Prostate gland (tissue), 2 donors: ENCODE measurements around the gene BRINP2. TPM values are rescaled to one million over a fixed set of nuclear protein-coding genes. Genes with fewer than 3 reads are reported as not detected.

Experiments used
- DNase-seq: peaks from one replicate; pipeline ENCODE4 v3.0.0-alpha.2; 2019; ENCODE audit warnings: low spot score
- H3K27ac ChIP-seq, 2 donors: fragments of 200-600 bp; sonication (generic); 2 replicates each; pipeline ENCODE4 v1.5.1; 2017 to 2019
- H3K27me3 ChIP-seq: fragments of 200-600 bp; sonication (generic); replicated peaks from 2 replicates; pipeline ENCODE4 v1.5.1; 2019; ENCODE audit not compliant: insufficient read depth
- H3K36me3 ChIP-seq, 2 donors: fragments of 200-600 bp; sonication (generic); 1 replicate in 1 of 2; 2 replicates in 1 of 2; pipeline versions ENCODE4 v1.5.1 to v1.8.1; 2017 to 2019
- H3K4me1 ChIP-seq: fragments of 200-600 bp; sonication (generic); replicated peaks from 2 replicates; pipeline ENCODE4 v1.5.1; 2019
- H3K4me3 ChIP-seq, 2 donors: fragments of 200-600 bp; sonication (generic); 2 replicates each; pipeline ENCODE4 v1.5.1; 2017 to 2019
- H3K9me3 ChIP-seq: fragments of 200-600 bp; sonication (generic); 2 replicates; pipeline ENCODE4 v1.5.1; 2017
- POLR2A ChIP-seq: fragments of 450-650 bp; IDR thresholded peaks from one replicate; pipeline ENCODE4 v1.6.1; 2016; ENCODE audit warnings: antibody characterized with exemption, mild to moderate bottlenecking
- POLR2AphosphoS5 ChIP-seq: sonication (generic); formaldehyde crosslinking; IDR thresholded peaks from one replicate; pipeline ENCODE4 v1.6.1; 2017; ENCODE audit warnings: antibody characterized with exemption
- WGBS: methylation state at CpG from one replicate; pipeline ENCODE4 v1.1.5; 2018; 5-methylcytosine and 5-hydroxymethylcytosine counted together
- intact Hi-C: fragments of 100-400 bp; cut with DNase I; formaldehyde crosslinking; loops from one replicate; pipeline ENCODE4 v1.14.2; 2022
- total RNA-seq, 2 donors: library from RNA; depleted of rRNA; stranded (reverse); fragments of >200 nt; gene quantifications; one replicate each; pipeline ENCODE4 v1.1.0, GENCODE V29; 2016
- TF ChIP-seq, protein P1 (sequence below), 4 experiments: fragments of 200-600 bp in 2 of 4; fragments of 450-650 bp in 2 of 4; sonication (generic) in 2 of 4; IDR thresholded peaks; 1 replicate in 3 of 4; 2 replicates in 1 of 4; pipeline ENCODE4 v1.5.1; 2016 to 2019; ENCODE audit warnings: antibody characterized with exemption in 4 of 4, mild to moderate bottlenecking in 2 of 4, moderate library complexity in 2 of 4

The BRINP2 gene
- total RNA-seq, 2 donors from 2014 or later: 2.3 TPM; not detected in 1

GRCh38 chr1:177236962-177237361 lies 66.2 kb downstream of the BRINP2 start:
- no peak overlapping the region for H3K27ac ChIP-seq
- 81% methylated on average over 4 of the region's 4 CpGs for WGBS

DNA sequence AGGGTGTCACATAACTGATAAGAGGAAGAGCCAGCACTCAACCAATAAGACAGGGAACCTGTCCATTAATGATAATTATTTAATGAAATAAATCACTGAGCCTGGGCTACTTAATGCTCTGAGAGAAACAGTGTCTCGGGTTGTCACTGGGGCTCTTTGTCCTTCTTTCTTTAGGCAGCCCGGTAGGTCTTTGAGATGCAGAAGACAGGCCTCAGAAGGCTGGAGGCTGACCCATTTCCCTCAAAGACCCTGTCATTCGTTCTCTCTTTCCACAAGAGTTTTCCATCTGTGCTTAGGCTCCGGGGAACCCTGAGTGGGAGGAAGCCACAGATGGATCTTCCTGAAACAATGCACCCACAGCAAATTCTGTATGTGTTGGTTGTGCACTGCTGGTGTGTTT lies 68.2 kb downstream of the BRINP2 start:
- Histone ChIP-seq H3K4me3 (no peak overlapping the region), H3K27me3 (no peaks in the 10 kb centered on the region), H3K9me3 (no peaks in the 10 kb centered on the region), H3K4me1 (no peaks in the 10 kb centered on the region), H3K36me3 (no peaks in the 10 kb centered on the region), H3K27ac (no peak overlapping the region)
- intact Hi-C loops: no loop called here
- TF ChIP-seq POLR2A (no peak), POLR2AphosphoS5 (no peak)
- TF ChIP-seq, protein P1, sequence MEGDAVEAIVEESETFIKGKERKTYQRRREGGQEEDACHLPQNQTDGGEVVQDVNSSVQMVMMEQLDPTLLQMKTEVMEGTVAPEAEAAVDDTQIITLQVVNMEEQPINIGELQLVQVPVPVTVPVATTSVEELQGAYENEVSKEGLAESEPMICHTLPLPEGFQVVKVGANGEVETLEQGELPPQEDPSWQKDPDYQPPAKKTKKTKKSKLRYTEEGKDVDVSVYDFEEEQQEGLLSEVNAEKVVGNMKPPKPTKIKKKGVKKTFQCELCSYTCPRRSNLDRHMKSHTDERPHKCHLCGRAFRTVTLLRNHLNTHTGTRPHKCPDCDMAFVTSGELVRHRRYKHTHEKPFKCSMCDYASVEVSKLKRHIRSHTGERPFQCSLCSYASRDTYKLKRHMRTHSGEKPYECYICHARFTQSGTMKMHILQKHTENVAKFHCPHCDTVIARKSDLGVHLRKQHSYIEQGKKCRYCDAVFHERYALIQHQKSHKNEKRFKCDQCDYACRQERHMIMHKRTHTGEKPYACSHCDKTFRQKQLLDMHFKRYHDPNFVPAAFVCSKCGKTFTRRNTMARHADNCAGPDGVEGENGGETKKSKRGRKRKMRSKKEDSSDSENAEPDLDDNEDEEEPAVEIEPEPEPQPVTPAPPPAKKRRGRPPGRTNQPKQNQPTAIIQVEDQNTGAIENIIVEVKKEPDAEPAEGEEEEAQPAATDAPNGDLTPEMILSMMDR (IDR thresholded peaks at IDR 0.05): no peak
- 82% methylated on average over 4 of the region's 4 CpGs for WGBS
- no peak for DNase-seq

More at GRCh38 chr1:177236962-177237361, 66.2 kb downstream of the BRINP2 start:
- no peak for TF ChIP-seq POLR2AphosphoS5
- TF ChIP-seq POLR2A: no peak
- TF ChIP-seq, protein P1 (IDR thresholded peaks at IDR 0.05): no peak
- Histone ChIP-seq H3K27me3 (no peaks in the 10 kb centered on the region), H3K4me3 (no peak overlapping the region), H3K9me3 (no peaks in the 10 kb centered on the region), H3K36me3 (no peaks in the 10 kb centered on the region), H3K4me1 (no peaks in the 10 kb centered on the region)
- DNase-seq: no peak
- intact Hi-C loops: no loop called here

DNA sequence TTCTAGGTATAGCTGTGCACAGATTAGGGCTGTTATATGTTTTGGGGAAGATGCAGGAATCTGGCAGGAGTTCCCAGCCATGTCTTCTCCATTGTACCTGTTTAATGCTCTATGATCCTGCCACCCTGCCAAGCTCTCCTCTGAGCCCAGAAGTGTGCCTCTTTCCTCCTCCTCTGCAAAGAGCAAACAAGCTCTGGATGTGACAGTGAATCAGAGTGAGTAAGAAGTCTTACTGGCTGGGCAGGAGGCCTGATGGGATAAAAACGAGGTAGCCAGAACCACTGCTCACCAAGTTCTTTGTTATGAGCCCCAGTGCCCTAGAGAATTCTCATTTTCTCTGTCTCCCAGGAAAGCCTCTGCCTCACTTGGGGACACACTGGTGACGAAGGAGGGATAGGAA lies 69.0 kb downstream of the BRINP2 start:
- intact Hi-C loops: no loop called here
- Histone ChIP-seq H3K27me3 (no peaks in the 10 kb centered on the region), H3K4me3 (no peak overlapping the region), H3K36me3 (no peaks in the 10 kb centered on the region), H3K4me1 (no peaks in the 10 kb centered on the region), H3K9me3 (no peaks in the 10 kb centered on the region), H3K27ac (no peak overlapping the region)
- TF ChIP-seq POLR2AphosphoS5: no peak
- TF ChIP-seq POLR2A: no peak
- TF ChIP-seq, protein P1 (IDR thresholded peaks at IDR 0.05): no peak
- no peak for DNase-seq
- WGBS: 57% methylated on average over 2 of the region's 2 CpGs

DNA sequence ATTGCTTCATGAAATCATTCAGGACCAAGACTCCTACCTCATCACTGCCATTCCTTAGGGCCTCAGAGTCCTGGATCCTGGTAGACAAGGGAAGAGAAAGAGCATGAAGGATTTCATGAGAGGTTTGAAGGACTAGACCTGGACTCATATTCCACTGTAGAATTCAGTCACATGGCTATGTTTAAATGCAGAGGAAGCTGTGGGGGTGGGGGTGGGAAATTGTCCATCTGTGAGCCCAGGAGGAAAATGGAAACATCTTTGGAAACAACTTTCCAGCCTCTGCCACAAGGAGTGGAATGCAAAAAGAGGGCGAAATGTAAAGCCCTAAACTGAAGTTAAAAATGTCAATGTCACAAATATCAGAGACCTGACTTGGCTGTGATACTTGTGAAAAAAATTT lies 73.0 kb downstream of the BRINP2 start:
- H3K27ac ChIP-seq: no peak overlapping the region
- 100% methylated on average over 1 of the region's 1 CpG for WGBS
- no peaks in the 10 kb centered on the region for H3K4me1 ChIP-seq
- TF ChIP-seq POLR2A: no peak
- no peak for TF ChIP-seq POLR2AphosphoS5
- TF ChIP-seq, protein P1 (IDR thresholded peaks at IDR 0.05): no peak
- DNase-seq: no peak
- no peaks in the 10 kb centered on the region for H3K9me3 ChIP-seq
- H3K4me3 ChIP-seq: no peak overlapping the region
- H3K36me3 ChIP-seq: no peaks in the 10 kb centered on the region
- intact Hi-C loops: no loop called here
- no peaks in the 10 kb centered on the region for H3K27me3 ChIP-seq

- H3K4me3 ChIP-seq: no peak overlapping the region
- H3K27ac ChIP-seq: no peak overlapping the region
- no peaks in the 10 kb centered on the region for H3K9me3 ChIP-seq
- intact Hi-C loops: no loop called here
- WGBS: 77% methylated on average over 4 of the region's 4 CpGs
- no peaks in the 10 kb centered on the region for H3K4me1 ChIP-seq
- TF ChIP-seq POLR2AphosphoS5 (no peak), POLR2A (no peak)
- TF ChIP-seq, protein P1 (IDR thresholded peaks at IDR 0.05): no peak
- DNase-seq: no peak
- H3K27me3 ChIP-seq: no peaks in the 10 kb centered on the region
- no peaks in the 10 kb centered on the region for H3K36me3 ChIP-seq
Observed at GRCh38 chr1:177246710-177247580, 76.2 kb downstream of the BRINP2 start.
